ENCODE measurements around the gene RNASE8. TPM values are rescaled to one million over a fixed set of nuclear protein-coding genes. Genes with fewer than 3 reads are reported as not detected.
A peak's percentile ranks its signal among the peaks of the same experiment; 100 is the strongest.

The RNASE8 gene
- total RNA-seq, 1 experiment from 2014 or later = not detected

GRCh38 chr14:21088687-21089086 lies 31.1 kb downstream of the RNASE8 start:
- Mint-ChIP-seq H3K36me3 (ENCODE audit: insufficient read depth, unreplicated experiment) (peaks cover 19% of the 10 kb centered on the region), H3K9me3 (ENCODE audit: unreplicated experiment) (no peaks in the 10 kb centered on the region), H3K27ac (ENCODE audit: low read depth, unreplicated experiment) (peak overlapping the region; percentile 32), H3K27me3 (ENCODE audit: insufficient read depth, unreplicated experiment) (no peaks in the 10 kb centered on the region), H3K4me1 (ENCODE audit: insufficient read depth, unreplicated experiment) (peaks cover 24% of the 10 kb centered on the region), H3K4me3 (ENCODE audit: unreplicated experiment) (no peak overlapping the region)
- TF ChIP-seq, protein P1, sequence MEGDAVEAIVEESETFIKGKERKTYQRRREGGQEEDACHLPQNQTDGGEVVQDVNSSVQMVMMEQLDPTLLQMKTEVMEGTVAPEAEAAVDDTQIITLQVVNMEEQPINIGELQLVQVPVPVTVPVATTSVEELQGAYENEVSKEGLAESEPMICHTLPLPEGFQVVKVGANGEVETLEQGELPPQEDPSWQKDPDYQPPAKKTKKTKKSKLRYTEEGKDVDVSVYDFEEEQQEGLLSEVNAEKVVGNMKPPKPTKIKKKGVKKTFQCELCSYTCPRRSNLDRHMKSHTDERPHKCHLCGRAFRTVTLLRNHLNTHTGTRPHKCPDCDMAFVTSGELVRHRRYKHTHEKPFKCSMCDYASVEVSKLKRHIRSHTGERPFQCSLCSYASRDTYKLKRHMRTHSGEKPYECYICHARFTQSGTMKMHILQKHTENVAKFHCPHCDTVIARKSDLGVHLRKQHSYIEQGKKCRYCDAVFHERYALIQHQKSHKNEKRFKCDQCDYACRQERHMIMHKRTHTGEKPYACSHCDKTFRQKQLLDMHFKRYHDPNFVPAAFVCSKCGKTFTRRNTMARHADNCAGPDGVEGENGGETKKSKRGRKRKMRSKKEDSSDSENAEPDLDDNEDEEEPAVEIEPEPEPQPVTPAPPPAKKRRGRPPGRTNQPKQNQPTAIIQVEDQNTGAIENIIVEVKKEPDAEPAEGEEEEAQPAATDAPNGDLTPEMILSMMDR (IDR thresholded peaks at IDR 0.05; ENCODE audit: unreplicated experiment) = no peak
- BruUV-seq (replicated peaks) = no TSS peak
- intact Hi-C loops (cut with micrococcal nuclease) = no loop called here
- ChIA-PET CTCF (interaction anchor here (0.5 to 7.6 kb wide), 12 partner anchors 8 to 88 kb away, joined by 3 to 94 read pairs (median 8); partner anchors contain the start of genes ARHGEF40 and RNASE7), POLR2A (interaction anchor here (0.7 to 2.8 kb wide), 3 partner anchors 11 to 16 kb away, joined by 3 to 11 read pairs (median 4); no protein-coding TSS in a partner anchor)
- no peak for DNase-seq (ENCODE audit: unreplicated experiment)

DNA sequence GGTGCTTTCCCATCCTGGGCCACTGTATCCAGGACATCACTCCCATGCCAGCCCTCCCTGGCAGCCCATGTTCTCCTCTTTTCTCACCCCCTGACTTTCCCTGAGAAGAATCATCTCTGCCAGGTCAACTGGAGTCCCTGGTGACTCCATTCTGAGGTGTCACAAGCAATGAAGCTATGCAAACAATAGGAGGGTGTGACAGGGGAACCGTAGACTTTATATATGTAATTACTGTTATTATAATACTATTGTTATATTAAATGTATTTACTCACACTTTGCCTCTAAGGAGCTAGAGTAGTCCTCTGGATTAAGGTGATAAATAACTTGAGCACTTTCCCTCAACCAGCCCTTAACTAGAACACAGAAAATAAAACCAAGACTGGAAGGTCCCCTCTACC lies 31.6 kb downstream of the RNASE8 start:
- intact Hi-C loops (cut with micrococcal nuclease) = no loop called here
- TF ChIP-seq, protein P1 (IDR thresholded peaks at IDR 0.05; ENCODE audit: unreplicated experiment) = no peak
- Mint-ChIP-seq H3K36me3 (ENCODE audit: insufficient read depth, unreplicated experiment) (peaks cover 19% of the 10 kb centered on the region), H3K27me3 (ENCODE audit: insufficient read depth, unreplicated experiment) (no peaks in the 10 kb centered on the region), H3K9me3 (ENCODE audit: unreplicated experiment) (no peaks in the 10 kb centered on the region), H3K4me1 (ENCODE audit: insufficient read depth, unreplicated experiment) (peaks cover 24% of the 10 kb centered on the region), H3K4me3 (ENCODE audit: unreplicated experiment) (no peak overlapping the region), H3K27ac (ENCODE audit: low read depth, unreplicated experiment) (peak overlapping the region; percentile 32)
- no peak for DNase-seq (ENCODE audit: unreplicated experiment)
- no TSS peak for BruUV-seq (replicated peaks)
- ChIA-PET CTCF (interaction anchor here (0.8 to 7.6 kb wide), 14 partner anchors 8 to 108 kb away, joined by 3 to 94 read pairs (median 6); partner anchors contain the start of genes ARHGEF40, NDRG2 and RNASE7), POLR2A (interaction anchor here (0.7 to 2.8 kb wide), 3 partner anchors 11 to 104 kb away, joined by 3 to 11 read pairs (median 4); no protein-coding TSS in a partner anchor)

DNA sequence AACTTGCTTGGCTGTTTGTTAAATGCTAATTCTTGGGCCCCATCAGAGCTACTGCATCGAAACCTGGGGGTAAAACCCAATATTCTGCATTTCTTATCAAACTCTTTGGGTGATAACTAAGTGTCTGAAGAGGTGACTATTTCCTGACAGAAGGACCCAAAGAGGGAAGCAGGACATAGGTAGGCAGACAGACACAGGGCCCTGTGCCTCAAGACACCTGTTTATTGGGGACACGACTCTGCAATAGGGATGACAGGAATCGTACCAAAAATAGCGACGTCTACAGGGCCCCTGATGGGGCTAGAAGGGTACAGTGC lies 32.2 kb downstream of the RNASE8 start:
- H3K9me3 Mint-ChIP-seq (ENCODE audit: unreplicated experiment) = no peaks in the 10 kb centered on the region
- ChIA-PET CTCF (interaction anchor here (0.6 to 7.6 kb wide), 12 partner anchors 11 to 238 kb away, joined by 3 to 94 read pairs (median 8); partner anchors contain the start of genes ARHGEF40, NDRG2 and RNASE7), POLR2A (interaction anchor here (0.7 to 2.8 kb wide), 2 partner anchors 14 to 103 kb away, joined by 3 to 11 read pairs; no protein-coding TSS in a partner anchor)
- H3K27me3 Mint-ChIP-seq (ENCODE audit: insufficient read depth, unreplicated experiment) = no peaks in the 10 kb centered on the region
- no peak overlapping the region for H3K27ac Mint-ChIP-seq (ENCODE audit: low read depth, unreplicated experiment)
- TF ChIP-seq, protein P1 (IDR thresholded peaks at IDR 0.05; ENCODE audit: unreplicated experiment) = no peak
- no peak overlapping the region for H3K4me3 Mint-ChIP-seq (ENCODE audit: unreplicated experiment)
- H3K36me3 Mint-ChIP-seq (ENCODE audit: insufficient read depth, unreplicated experiment) = peaks cover 19% of the 10 kb centered on the region
- DNase-seq (ENCODE audit: unreplicated experiment) = no peak
- no TSS peak for BruUV-seq (replicated peaks)
- H3K4me1 Mint-ChIP-seq (ENCODE audit: insufficient read depth, unreplicated experiment) = peaks cover 22% of the 10 kb centered on the region
- intact Hi-C loops (cut with micrococcal nuclease) = no loop called here

DNA sequence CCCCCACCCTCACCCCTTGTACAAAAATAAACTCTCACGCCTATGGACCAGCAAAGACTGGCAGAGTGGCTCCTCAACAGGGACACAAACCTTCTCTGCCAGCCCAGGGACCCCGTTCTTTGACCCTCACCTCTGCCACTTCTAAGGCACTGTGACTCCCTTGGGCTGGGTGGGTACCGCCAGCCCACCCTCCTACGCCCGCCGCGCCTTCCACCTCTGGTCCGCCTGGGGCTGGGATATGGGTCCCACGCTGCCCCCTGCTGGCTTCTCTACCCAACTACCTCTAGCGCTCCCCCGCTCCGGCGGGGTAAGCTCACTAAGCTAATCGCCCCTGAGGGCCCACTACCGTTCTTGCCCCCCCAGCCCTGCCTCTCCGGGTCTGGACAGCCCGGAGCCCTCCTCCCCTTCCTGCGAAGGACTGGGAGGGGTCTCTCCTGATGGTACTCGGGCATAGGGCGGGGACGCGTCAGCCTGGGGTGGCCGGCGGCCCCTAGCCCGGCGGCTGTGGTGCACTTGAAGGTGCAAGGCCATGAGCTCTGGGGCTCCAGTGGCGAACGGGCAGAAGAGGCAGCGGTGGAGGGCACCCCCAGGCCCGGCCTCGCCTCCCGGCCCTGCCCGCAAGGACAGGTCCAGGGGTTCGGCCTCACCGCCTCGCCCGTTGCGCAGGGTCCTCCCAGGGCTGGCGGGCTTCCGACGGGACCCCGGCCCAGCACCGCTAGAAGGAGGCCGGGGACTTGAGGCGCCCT lies 32.7 kb downstream of the RNASE8 start:
- H3K36me3 Mint-ChIP-seq (ENCODE audit: insufficient read depth, unreplicated experiment) = peaks cover 19% of the 10 kb centered on the region
- peaks cover 18% of the 10 kb centered on the region for H3K4me1 Mint-ChIP-seq (ENCODE audit: insufficient read depth, unreplicated experiment)
- no peak overlapping the region for H3K4me3 Mint-ChIP-seq (ENCODE audit: unreplicated experiment)
- H3K27me3 Mint-ChIP-seq (ENCODE audit: insufficient read depth, unreplicated experiment) = no peaks in the 10 kb centered on the region
- intact Hi-C loops (cut with micrococcal nuclease) = no loop called here
- CTCF ChIA-PET = interaction anchor here (0.6 to 7.6 kb wide), 11 partner anchors 15 to 660 kb away, joined by 3 to 94 read pairs (median 3); partner anchors contain the start of genes ARHGEF40 and NDRG2
- no peaks in the 10 kb centered on the region for H3K9me3 Mint-ChIP-seq (ENCODE audit: unreplicated experiment)
- no TSS peak for BruUV-seq (replicated peaks)
- TF ChIP-seq, protein P1 (IDR thresholded peaks at IDR 0.05; ENCODE audit: unreplicated experiment) = peak; percentile 59
- no peak for DNase-seq (ENCODE audit: unreplicated experiment)
- no peak overlapping the region for H3K27ac Mint-ChIP-seq (ENCODE audit: low read depth, unreplicated experiment)
- POLR2A ChIA-PET = no interaction called here

Data from MCF 10A (cell line).